Activated T-cell treated with anti-CD3 and anti-CD28 coated beads, Interleukin-2, amount 50 U/mL, for 72 hours (primary cell): ENCODE measurements around the gene MMP25. TPM values are rescaled to one million over a fixed set of nuclear protein-coding genes. Genes with fewer than 3 reads are reported as not detected.
"Not testable (repeated sequence)": the region's sequence is repeated elsewhere in the genome, so short reads cannot be mapped to it uniquely, and the experiment has no call there.

Experiments
- ATAC-seq, 2 donors: fragments of 150-1000 bp; cut with Tn5 transposase; replicated peaks in 1 of 2; 2 replicates each; pipeline ENCODE4 v1.10.0; 2021; ENCODE audit warnings: moderate library complexity in 2 of 2, mild to moderate bottlenecking in 1 of 2
- DNase-seq, 2 donors: peaks; one replicate each; pipeline ENCODE4 v3.0.0; 2021 to 2022; ENCODE audit warnings: mixed read lengths in 1 of 2
- H3K27ac Mint-ChIP-seq: one replicate; pipeline ENCODE4 v1.8.0; 2022; ENCODE audit warnings: mild to moderate bottlenecking, moderate library complexity, mixed read lengths
- H3K27me3 Mint-ChIP-seq: one replicate; pipeline ENCODE4 v1.8.0; 2022; ENCODE audit warnings: low read depth, mixed read lengths
- H3K36me3 Mint-ChIP-seq, 2 donors: one replicate each; pipeline ENCODE4 v1.8.0; 2022; ENCODE audit warnings: mixed read lengths in 2 of 2, mild to moderate bottlenecking in 1 of 2; ENCODE audit not compliant: insufficient read depth in 2 of 2
- H3K4me1 Mint-ChIP-seq: one replicate; pipeline ENCODE4 v1.8.0; 2022; ENCODE audit warnings: low read depth, mixed read lengths
- H3K4me3 Mint-ChIP-seq, 2 donors: one replicate each; pipeline ENCODE4 v1.8.0; 2022; ENCODE audit warnings: mild to moderate bottlenecking in 2 of 2, mixed read lengths in 2 of 2, moderate library complexity in 2 of 2
- H3K9me3 Mint-ChIP-seq, 2 donors: one replicate each; pipeline ENCODE4 v1.8.0; 2022; ENCODE audit warnings: mixed read lengths in 2 of 2
- total RNA-seq, 2 donors: library from RNA; stranded (reverse); gene quantifications; one replicate each; pipeline ENCODE4 v1.2.3, GENCODE V29; 2022

Gene MMP25
- total RNA-seq, 2 donors from 2014 or later: 2.3 to 5.2 TPM

DNA sequence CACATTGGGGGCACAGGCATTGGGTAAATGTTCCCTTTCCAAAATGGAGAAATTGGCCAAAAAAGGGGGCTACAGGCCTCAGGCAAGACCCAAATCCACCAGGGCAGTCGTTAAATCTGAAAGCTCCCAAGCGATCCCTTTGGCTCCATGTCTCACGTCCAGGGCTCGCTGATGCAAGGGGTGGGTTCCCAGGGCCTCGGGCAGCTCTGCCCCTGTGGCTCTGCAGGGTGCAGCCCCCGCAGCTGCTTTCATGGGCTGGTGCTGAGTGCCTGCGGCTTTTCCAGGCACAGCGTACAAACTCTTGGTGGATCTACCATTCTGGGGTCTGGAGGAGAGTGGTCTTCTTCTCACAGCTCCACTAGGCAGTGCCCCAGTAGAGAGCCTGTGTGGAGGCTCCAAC, 37.0 kb downstream of the MMP25 start:
- not testable (repeated sequence) for H3K9me3 Mint-ChIP-seq, H3K27me3 Mint-ChIP-seq, DNase-seq, H3K4me3 Mint-ChIP-seq
- peak in 1 of 2 donors; percentile 8 for ATAC-seq
- peak overlapping the region; percentile 72 for H3K27ac Mint-ChIP-seq
- peaks cover 10 to 21% of the 10 kb centered on the region in 2 donors for H3K36me3 Mint-ChIP-seq
- H3K4me1 Mint-ChIP-seq: peaks cover 61% of the 10 kb centered on the region

- Mint-ChIP-seq H3K36me3 (peaks cover 9 to 16% of the 10 kb centered on the region in 2 donors), H3K4me1 (peaks cover 59% of the 10 kb centered on the region), H3K4me3 (no peak overlapping the region), H3K9me3 (peaks cover 0 to 4% of the 10 kb centered on the region in 2 donors), H3K27ac (no peak overlapping the region), H3K27me3 (no peaks in the 10 kb centered on the region)
- DNase-seq: no peak
- ATAC-seq: no peak
Measured at GRCh38 chr16:3084491-3084890, 38.1 kb downstream of the MMP25 start.

GRCh38 chr16:3084969-3085670, 38.8 kb downstream of the MMP25 start:
- H3K27ac Mint-ChIP-seq: peak overlapping the region; percentile 34
- peak overlapping the region in 1 of 2 donors; percentile 80 for H3K4me3 Mint-ChIP-seq
- ATAC-seq: no peak

GRCh38 chr16:3085868-3086595, 39.7 kb downstream of the MMP25 start:
- Mint-ChIP-seq H3K4me3 (peak overlapping the region in 1 of 2 donors; percentile 80), H3K27me3 (no peaks in the 10 kb centered on the region), H3K27ac (no peak overlapping the region), H3K9me3 (no peaks in the 10 kb centered on the region), H3K4me1 (peaks cover 51% of the 10 kb centered on the region), H3K36me3 (peaks cover 3 to 5% of the 10 kb centered on the region in 2 donors)
- ATAC-seq: no peak
- no peak for DNase-seq

More at GRCh38 chr16:3084969-3085670, 38.8 kb downstream of the MMP25 start:
- no peaks in the 10 kb centered on the region for H3K9me3 Mint-ChIP-seq
- H3K27me3 Mint-ChIP-seq: no peaks in the 10 kb centered on the region
- H3K36me3 Mint-ChIP-seq: peaks cover 6 to 9% of the 10 kb centered on the region in 2 donors
- DNase-seq: no peak
- peaks cover 53% of the 10 kb centered on the region for H3K4me1 Mint-ChIP-seq

GRCh38 chr16:3086596-3087242, 40.4 kb downstream of the MMP25 start:
- H3K4me3 Mint-ChIP-seq: peak overlapping the region in 1 of 2 donors; percentile 80
- DNase-seq (peak in 1 of 2 donors; percentile 58), ATAC-seq (peak; percentile 33 to 81)

DNA sequence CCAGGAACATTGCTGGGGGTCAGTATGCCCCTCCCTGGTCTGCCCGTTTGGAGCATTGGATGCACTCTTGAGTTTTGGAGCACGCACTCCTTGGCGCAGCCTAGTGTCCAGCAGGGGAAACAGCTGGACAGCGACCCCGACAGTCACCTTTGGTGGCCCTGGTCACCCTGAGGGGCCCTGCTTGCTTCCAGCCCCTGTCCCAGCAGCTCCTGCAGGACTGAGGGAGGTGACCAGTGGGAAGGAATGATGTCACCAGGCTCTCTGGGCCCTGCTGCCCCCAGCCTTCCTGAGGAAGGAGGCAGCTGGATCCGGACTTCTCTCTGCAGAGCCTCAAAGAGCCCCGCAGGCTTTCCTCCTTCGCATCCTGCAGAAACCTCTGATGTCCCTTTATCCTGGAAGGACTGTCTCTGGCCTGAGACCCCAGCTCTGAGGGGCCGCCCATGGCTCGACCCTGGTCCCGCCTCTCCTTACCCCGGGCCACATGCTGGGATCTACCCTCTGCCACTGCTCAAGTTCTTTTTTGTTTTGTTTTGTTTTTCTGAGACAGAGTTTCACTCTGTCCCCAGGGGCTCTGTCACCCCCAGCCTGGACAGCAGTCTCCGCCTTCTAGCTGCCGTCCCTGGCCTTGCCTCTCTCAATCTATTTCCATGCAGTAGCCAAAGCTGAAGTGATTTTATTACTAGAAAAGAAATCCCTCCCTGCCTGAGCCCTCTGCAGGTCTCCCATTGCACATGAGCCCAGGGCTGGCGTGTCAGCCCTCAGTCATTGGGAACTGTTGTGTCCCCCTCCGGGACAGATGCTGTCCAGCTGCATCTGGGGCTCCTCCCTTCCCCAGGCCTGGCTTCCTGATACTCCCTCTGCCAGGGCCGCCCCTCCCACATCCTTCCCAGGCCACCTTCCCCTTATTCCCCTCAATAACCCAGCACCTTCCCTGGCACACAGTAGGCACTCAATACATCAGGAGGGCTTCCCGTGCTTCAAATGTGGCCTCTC, 41.2 kb downstream of the MMP25 start:
- no peak overlapping the region for H3K27ac Mint-ChIP-seq
- DNase-seq: no peak
- no peaks in the 10 kb centered on the region for H3K27me3 Mint-ChIP-seq
- peak; percentile 43 to 45 for ATAC-seq
- H3K4me3 Mint-ChIP-seq: peak overlapping the region in 1 of 2 donors; percentile 80
- H3K9me3 Mint-ChIP-seq: no peaks in the 10 kb centered on the region
- H3K36me3 Mint-ChIP-seq: peaks cover 0 to 1% of the 10 kb centered on the region in 2 donors
- H3K4me1 Mint-ChIP-seq: peaks cover 52% of the 10 kb centered on the region

More at GRCh38 chr16:3086596-3087242, 40.4 kb downstream of the MMP25 start:
- peaks cover 0 to 1% of the 10 kb centered on the region in 2 donors for H3K36me3 Mint-ChIP-seq
- H3K4me1 Mint-ChIP-seq: peaks cover 52% of the 10 kb centered on the region
- H3K27me3 Mint-ChIP-seq: no peaks in the 10 kb centered on the region
- no peak overlapping the region for H3K27ac Mint-ChIP-seq
- H3K9me3 Mint-ChIP-seq: no peaks in the 10 kb centered on the region

DNA sequence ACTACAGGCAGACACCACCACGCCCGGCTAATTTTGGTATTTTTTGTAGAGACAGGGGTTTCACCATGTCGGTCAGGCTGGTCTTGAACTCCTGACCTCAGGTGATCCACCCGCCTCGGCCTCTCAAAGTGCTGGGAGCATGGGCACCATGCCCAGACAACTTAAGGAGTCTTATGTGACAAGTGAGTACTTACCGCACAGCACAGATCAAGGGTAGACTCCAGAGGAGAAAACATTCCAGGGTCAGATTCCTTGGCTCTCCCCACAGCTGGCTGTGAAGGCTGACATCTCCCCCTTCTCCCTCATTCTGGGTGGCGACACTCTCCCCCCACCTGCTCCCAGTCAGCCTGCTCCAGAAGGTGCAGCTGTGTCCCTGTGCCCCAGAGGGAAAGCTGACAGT, 42.1 kb downstream of the MMP25 start:
- Mint-ChIP-seq H3K9me3 (no peaks in the 10 kb centered on the region), H3K27me3 (no peaks in the 10 kb centered on the region), H3K27ac (no peak overlapping the region), H3K4me3 (peak overlapping the region in 1 of 2 donors; percentile 80), H3K4me1 (peaks cover 52% of the 10 kb centered on the region), H3K36me3 (peaks cover 0 to 1% of the 10 kb centered on the region in 2 donors)
- ATAC-seq (no peak), DNase-seq (no peak)

GRCh38 chr16:3088925-3089716, 42.8 kb downstream of the MMP25 start:
- ATAC-seq (no peak), DNase-seq (no peak)
- Mint-ChIP-seq H3K36me3 (peaks cover 0 to 1% of the 10 kb centered on the region in 2 donors), H3K27ac (no peak overlapping the region), H3K4me3 (no peak overlapping the region), H3K9me3 (no peaks in the 10 kb centered on the region), H3K27me3 (no peaks in the 10 kb centered on the region), H3K4me1 (peaks cover 50% of the 10 kb centered on the region)

- ATAC-seq: no peak
- no peaks in the 10 kb centered on the region for H3K27me3 Mint-ChIP-seq
- DNase-seq: no peak
- H3K4me1 Mint-ChIP-seq: peaks cover 50% of the 10 kb centered on the region
- no peaks in the 10 kb centered on the region for H3K9me3 Mint-ChIP-seq
- peaks cover 0 to under 1% of the 10 kb centered on the region in 2 donors for H3K36me3 Mint-ChIP-seq
- no peak overlapping the region for H3K27ac Mint-ChIP-seq
- no peak overlapping the region for H3K4me3 Mint-ChIP-seq
Measured at GRCh38 chr16:3089717-3090592, 43.6 kb downstream of the MMP25 start.

- H3K27ac Mint-ChIP-seq: peak overlapping the region; percentile 55
- H3K9me3 Mint-ChIP-seq: no peaks in the 10 kb centered on the region
- H3K4me3 Mint-ChIP-seq: no peak overlapping the region
- H3K36me3 Mint-ChIP-seq: no peaks in the 10 kb centered on the region
- peaks cover 52% of the 10 kb centered on the region for H3K4me1 Mint-ChIP-seq
- ATAC-seq: no peak
- H3K27me3 Mint-ChIP-seq: no peaks in the 10 kb centered on the region
- no peak for DNase-seq
Measured at GRCh38 chr16:3091551-3091950, 45.2 kb downstream of the MMP25 start.

DNA sequence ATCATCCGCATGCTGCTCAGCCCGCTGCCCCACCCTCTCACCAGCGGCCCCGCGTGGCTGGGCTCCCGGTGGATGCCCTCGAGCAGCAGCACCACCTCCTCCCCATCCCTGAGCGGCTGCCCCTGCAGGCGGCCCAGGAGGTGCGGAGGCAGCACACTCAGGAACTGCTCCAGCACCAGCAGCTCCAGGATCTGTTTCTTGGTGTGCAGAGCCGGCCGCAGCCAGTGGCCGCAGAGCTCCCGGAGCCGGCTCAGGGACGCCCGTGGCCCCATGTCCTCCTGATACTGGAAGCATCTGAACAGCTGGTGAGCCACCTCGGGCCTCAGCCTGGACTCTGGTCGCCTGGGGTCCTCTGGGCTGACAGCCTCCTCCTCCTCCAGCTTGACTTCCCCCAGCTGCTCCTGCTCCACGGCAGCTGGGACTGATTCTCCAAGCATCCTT, 46.2 kb downstream of the MMP25 start:
- H3K4me1 Mint-ChIP-seq: peaks cover 42% of the 10 kb centered on the region
- H3K36me3 Mint-ChIP-seq: no peaks in the 10 kb centered on the region
- H3K27me3 Mint-ChIP-seq: no peaks in the 10 kb centered on the region
- H3K27ac Mint-ChIP-seq: no peak overlapping the region
- DNase-seq (no peak), ATAC-seq (no peak)
- no peaks in the 10 kb centered on the region for H3K9me3 Mint-ChIP-seq
- no peak overlapping the region for H3K4me3 Mint-ChIP-seq
